Activated CD8-positive, alpha-beta memory T cell treated with anti-CD3 and anti-CD28 coated beads for 24 hours (primary cell): Measurements from ENCODE around the gene ERCC4.

Source experiments
- DNase-seq: peaks from one replicate; pipeline ENCODE4 v3.0.0-alpha.2; 2020

Gene ERCC4

DNA sequence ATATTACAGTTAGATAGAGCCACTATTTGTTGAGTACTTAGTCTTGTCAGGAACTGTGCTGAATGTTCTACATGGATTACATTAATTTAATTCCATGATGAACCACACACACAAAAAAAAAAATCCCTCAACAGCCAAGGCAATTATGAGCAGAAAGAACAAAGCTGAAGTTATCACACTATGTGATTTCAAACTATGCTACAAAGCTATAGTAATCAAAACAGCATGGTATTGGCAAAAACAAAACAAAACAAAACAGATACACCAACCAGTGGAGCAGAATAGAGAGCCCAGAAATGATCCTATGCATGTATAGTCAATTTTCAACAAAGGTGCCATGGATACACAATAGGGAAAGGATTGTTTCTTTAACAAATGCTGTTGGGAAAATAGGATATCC is 8.1 kb upstream of the ERCC4 start:
- no peak for DNase-seq

GRCh38 chr16:13912891-13913290 is 7.1 kb upstream of the ERCC4 start:
- DNase-seq = no peak

- DNase-seq = no peak
Observed at GRCh38 chr16:13913374-13914292, 6.3 kb upstream of the ERCC4 start.

DNA sequence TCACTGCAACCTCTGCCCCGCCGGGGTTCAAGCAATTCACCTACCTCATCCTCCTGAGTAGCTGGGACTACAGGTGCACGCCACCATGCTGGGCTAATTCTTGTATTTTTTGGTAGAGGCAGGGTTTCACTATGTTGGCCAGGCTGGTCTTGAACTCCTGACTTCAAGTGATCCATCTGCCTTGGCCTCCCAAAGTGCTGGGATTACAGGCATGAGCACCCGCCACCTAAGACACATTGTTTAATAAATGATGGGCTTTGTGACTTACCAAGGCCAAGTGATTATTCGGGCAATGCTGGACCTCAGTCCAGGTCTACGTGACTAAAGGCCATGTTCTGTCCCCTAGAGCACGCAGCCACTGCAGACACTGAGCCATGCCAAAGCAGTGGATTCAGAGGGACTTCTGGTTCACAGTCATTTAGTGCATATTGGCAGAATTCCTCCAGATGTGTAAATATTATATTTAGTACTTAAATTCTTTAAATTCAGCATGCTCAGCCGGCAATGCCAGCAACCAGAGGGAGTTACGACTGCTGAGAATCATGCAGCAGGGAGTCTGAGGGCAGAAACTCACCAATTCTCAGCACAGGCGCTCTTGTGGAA is 4.8 kb upstream of the ERCC4 start:
- DNase-seq = no peak

- no peak for DNase-seq
Observed at GRCh38 chr16:13919330-13919682, 648 bp upstream of the ERCC4 start.

GRCh38 chr16:13920510-13920818 is 510 bp downstream of the ERCC4 start:
- no peak for DNase-seq

DNA sequence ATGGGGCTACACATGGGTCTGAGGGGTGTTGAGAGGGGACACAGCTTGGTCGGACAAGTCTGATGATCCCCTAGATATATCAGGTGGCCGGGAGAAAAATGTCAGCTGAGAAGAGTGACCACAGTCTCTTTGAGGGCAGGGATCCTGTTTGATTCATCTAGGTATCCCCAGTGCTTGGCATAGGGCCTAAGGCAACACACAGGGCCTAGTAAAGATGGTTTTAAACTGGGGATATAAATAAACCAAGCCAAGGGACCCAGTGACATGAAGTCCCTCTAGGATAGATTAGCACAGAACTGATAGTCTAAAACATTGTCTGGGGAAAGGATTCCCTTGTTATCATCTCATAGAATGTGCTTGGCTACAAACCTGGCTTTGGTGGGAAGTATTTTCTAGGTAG is 1.4 kb downstream of the ERCC4 start:
- no peak for DNase-seq

DNA sequence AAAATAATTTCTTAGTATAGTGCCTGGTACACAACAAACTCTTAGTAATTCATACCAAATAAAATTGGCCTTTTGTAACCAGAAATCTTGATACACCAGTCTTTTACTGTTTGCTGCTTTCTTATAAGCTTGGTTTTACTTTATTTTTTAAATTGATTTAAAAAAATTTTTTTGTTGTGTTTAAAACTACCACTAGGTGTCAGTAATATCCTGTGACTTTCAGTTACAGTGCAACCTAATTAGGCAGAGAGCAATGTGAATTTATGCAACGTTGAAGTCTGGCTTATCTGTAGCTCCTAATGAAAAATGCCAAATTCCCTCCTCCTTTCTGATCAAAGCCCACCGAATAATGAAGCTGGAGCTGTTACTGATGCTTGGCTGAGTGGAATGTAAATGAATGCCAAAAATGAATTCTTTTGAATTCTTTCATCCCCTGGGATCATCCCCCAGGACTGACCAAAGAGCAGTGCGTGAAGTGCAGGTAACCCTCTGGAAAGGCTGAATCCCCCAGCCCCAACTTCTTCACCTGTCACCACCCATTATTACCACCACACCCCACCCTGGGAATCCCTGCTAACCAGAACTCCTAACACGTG is 3.8 kb downstream of the ERCC4 start:
- no peak for DNase-seq

- DNase-seq = no peak
Observed at GRCh38 chr16:13926464-13926863, 6.5 kb downstream of the ERCC4 start.

GRCh38 chr16:13926891-13927290 is 6.9 kb downstream of the ERCC4 start:
- DNase-seq = no peak

GRCh38 chr16:13928646-13929045 is 8.7 kb downstream of the ERCC4 start:
- DNase-seq = no peak

DNA sequence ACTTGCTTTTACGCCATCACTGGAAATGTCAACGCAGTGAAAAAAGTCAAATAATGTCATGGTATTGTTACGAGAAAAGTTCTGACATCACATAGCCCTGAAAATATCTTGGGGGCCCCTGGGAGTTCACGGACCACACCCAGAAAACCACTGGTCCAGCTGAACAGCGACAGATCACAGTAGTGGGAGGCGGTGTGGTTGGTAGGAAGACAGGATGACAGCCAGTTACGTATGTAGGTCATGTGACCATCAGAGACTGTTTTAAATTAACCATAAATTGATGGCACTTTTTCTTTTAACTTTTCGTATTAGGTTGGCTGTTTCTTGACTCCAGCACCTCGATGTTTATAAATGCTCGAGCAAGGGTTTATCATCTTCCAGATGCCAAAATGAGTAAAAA is 11.9 kb downstream of the ERCC4 start:
- DNase-seq = no peak

GRCh38 chr16:13935408-13935807 is 15.5 kb downstream of the ERCC4 start:
- DNase-seq = no peak

GRCh38 chr16:13936155-13936554 is 16.2 kb downstream of the ERCC4 start:
- no peak for DNase-seq

DNA sequence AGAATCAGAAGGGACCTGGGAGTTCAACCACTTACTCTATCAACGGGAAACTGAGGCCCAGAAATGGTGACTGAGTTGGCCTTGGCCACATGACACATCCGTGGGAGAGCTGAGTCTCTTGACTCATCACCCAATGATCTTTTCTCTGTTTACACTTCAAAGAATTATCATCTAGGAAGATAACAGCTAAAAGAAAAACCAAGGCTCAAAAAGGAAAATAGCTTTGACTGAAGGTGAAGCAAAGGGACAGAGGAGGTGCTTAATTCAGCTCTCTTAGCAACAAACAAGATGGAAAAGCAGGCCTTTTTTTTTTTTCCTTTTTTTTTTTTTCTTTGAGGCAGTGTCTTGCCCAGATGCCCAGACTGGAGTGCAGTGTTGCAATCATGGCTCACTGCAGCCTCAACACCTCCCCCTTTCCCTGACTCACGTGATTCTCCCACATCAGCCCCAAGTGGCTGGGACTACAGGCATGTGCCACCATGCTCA is 16.7 kb downstream of the ERCC4 start:
- no peak for DNase-seq

DNA sequence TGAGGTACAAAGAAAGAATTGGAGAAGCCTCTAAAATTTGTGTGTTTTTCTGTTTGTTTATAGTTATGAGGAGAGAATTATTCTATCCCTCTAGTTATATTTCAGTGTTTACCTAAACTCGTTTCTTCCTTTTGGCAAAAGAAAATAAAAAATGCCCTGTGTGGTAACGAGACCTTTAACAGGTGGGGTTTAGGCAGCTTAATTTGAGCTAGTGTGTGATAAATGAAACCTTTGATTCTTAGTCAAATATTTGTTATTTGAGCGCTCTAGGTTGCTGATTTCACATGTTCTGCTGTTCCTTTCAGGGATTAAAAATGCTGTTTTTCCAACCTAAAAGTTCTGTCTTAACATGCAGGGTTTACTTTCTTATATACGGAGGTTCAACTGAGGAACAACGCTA is 17.5 kb downstream of the ERCC4 start:
- DNase-seq = no peak

- DNase-seq = no peak
Observed at GRCh38 chr16:13938480-13938879, 18.5 kb downstream of the ERCC4 start.

GRCh38 chr16:13939821-13940220 is 19.9 kb downstream of the ERCC4 start:
- DNase-seq = no peak

DNA sequence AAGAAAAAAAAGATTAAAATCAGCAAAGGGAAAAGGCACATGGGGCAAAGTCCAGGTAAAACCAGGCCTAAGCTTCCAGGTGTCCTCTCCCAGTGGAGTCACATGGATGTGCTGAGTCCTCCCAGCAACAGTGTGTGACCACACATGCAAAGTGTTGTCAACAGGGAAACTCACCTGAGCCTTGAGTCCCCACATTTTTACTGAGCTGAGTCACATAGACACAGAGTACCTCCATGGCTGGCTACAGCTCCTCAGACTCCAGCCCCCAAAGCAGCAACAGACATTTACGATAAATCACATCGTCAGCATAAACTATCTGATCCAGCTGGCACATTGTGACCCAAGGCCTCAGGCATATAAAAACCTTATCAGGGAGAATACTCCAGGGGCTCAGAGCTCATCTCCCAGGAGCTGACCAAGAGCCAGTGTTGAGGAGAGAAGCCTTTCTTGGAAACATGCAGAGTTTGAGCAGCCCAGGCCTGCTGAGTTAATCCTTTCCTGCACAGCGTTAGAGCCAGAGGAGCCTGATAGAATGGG is 20.5 kb downstream of the ERCC4 start:
- DNase-seq = no peak

DNA sequence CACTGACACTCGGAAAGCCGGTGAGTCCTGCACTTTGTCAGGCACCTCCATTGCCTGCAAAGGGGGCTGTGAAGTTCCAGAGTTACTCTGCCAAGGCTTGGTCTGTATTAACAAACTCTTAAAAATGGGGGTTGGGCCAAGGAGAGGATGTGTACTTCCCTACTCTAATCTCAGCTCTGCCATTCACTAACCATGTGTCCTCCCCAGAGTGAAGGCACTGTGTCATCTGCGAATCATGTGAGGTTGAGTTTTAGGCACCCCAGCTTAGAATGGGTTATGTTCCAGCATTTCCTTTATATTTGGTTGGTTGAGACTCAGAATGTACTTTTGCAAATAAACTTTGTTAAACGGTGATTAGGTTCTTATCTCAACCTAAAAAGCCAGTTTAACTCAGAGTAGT is 24.9 kb downstream of the ERCC4 start:
- DNase-seq = no peak

- no peak for DNase-seq
Observed at GRCh38 chr16:13945744-13946485, 26.0 kb downstream of the ERCC4 start.

DNA sequence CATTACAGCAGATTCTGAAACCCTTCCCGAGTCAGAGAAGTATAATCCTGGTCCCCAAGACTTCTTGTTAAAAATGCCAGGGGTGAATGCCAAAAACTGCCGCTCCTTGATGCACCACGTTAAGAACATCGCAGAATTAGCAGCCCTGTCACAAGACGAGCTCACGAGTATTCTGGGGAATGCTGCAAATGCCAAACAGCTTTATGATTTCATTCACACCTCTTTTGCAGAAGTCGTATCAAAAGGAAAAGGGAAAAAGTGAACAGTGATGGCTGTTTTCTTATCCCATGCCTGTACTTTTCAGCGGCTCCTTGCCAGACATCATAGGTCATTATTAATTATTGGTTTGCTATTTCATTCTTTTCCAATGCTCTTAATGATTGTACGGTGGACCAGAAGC is 28.1 kb downstream of the ERCC4 start:
- DNase-seq = no peak

DNA sequence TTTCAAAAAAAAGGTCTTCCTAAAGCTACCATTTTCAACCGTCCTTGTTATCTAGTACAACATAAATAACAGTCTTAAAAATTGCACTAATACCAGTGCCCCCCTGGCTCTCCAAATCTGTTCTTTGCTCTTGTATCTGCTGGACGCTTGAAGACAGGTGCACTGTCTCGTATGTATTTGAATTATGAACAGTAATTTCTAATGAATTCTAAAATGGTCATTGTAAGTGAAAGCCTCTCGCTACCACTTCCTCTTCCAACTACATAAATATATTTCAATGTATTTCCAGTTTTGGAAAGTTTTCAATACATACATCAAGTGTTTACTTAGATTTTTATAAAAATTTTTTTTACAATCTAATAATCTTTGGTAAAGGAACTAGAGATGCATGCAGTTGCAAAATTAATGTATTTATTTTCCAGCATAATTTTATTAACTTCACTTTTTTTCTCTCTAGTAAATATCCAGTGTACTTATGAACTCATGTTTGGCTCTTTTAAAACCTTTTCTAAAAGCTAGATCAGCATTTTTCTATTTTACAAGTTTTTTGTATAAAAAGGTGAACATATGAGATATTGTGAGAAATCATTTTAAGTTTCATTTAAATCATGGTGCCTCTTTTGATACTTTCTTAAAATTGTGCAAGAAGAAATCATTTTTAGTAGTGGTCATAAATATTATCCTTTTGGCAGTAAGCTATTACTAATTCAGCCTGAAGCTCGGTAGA is 31.0 kb downstream of the ERCC4 start:
- DNase-seq = no peak
